NCI-H1930 (cell line): ENCODE results near the gene FGA.
"Not testable (repeated sequence)": the region's sequence is repeated elsewhere in the genome, so short reads cannot be mapped to it uniquely, and the experiment has no call there.

ENCODE experiments used
- DNase-seq, 2 experiments: peaks; one replicate each; lab custom pipeline; 2025; lab: John Stamatoyannopoulos, UW

The FGA gene

GRCh38 chr4:154606728-154607723 lies 16.5 kb upstream of the FGA start:
- no peak for DNase-seq

- no peak for DNase-seq
These were observed 14.2 kb upstream of the FGA start for GRCh38 chr4:154604696-154605200.

GRCh38 chr4:154603033-154603943 lies 12.7 kb upstream of the FGA start:
- DNase-seq = no peak

GRCh38 chr4:154602404-154603020 lies 12.0 kb upstream of the FGA start:
- no peak for DNase-seq

- DNase-seq = no peak
These were observed 7.5 kb upstream of the FGA start for GRCh38 chr4:154597798-154598774.

- DNase-seq = not testable (repeated sequence)
These were observed 6.7 kb upstream of the FGA start for GRCh38 chr4:154597281-154597680.

- no peak for DNase-seq
These were observed 5.3 kb upstream of the FGA start for GRCh38 chr4:154595807-154596206.

GRCh38 chr4:154594343-154594742 lies 3.8 kb upstream of the FGA start:
- DNase-seq = not testable (repeated sequence)

- DNase-seq = no peak
These were observed 3.3 kb upstream of the FGA start for GRCh38 chr4:154593868-154594267.

GRCh38 chr4:154591890-154592289 lies 1.3 kb upstream of the FGA start:
- no peak for DNase-seq

- DNase-seq = no peak
These were observed 995 bp downstream of the FGA start for GRCh38 chr4:154589296-154590197.

GRCh38 chr4:154588198-154588597 lies 2.3 kb downstream of the FGA start:
- no peak for DNase-seq

- DNase-seq = no peak
These were observed 4.1 kb downstream of the FGA start for GRCh38 chr4:154586296-154587033.

- DNase-seq = no peak
These were observed 5.0 kb downstream of the FGA start for GRCh38 chr4:154585369-154586018.

GRCh38 chr4:154584259-154584658 lies 6.3 kb downstream of the FGA start:
- no peak for DNase-seq

GRCh38 chr4:154583677-154584076 lies 6.9 kb downstream of the FGA start:
- DNase-seq = no peak

- no peak for DNase-seq
These were observed 7.3 kb downstream of the FGA start for GRCh38 chr4:154583230-154583629.

- DNase-seq = no peak
These were observed 7.8 kb downstream of the FGA start for GRCh38 chr4:154582723-154583122.
